IMR-90 (cell line): Measurements from ENCODE around the gene DCHS1. TPM values are rescaled to one million over a fixed set of nuclear protein-coding genes. Genes with fewer than 3 reads are reported as not detected.
A peak's percentile ranks its signal among the peaks of the same experiment; 100 is the strongest.

Experiments
- ATAC-seq: fragments of 200-7000 bp; cut with Tn5 transposase; 2 replicates; pipeline ENCODE4 v1.9.1; 2020; ENCODE audit warnings: low read depth, mild to moderate bottlenecking, moderate library complexity
- BruUV-seq: library from RNA; stranded (reverse); fragments of 400-500 nt; replicated peaks from 2 replicates; lab custom pipeline; 2021; lab: Mats Ljungman, UMichigan
- CTCF ChIA-PET: fragments of 300-600 bp; formaldehyde crosslinking; extraction: SDS; loops from one replicate; lab custom pipeline; 2021; ENCODE audit warnings: antibody characterized with exemption; lab: Yijun Ruan, JAX
- POLR2A ChIA-PET: fragments of 300-600 bp; sonication (Branson Sonifier 250); formaldehyde crosslinking; loops from one replicate; lab custom pipeline; 2022; ENCODE audit warnings: antibody characterized with exemption; ENCODE audit not compliant: unreplicated experiment; lab: Charles Lee
- DNase-seq: peaks from one replicate; pipeline ENCODE4 v3.0.0; 2013
- H2AFZ ChIP-seq: replicated peaks from 2 replicates; pipeline ENCODE3; 2013; ENCODE audit warnings: low read length, mild to moderate bottlenecking; ENCODE audit not compliant: poor library complexity
- H2AK5ac ChIP-seq: 2 replicates; pipeline ENCODE4 v1.6.1; 2013; ENCODE audit warnings: low read depth, low read length, inconsistent platforms
- H2AK9ac ChIP-seq: replicated peaks from 2 replicates; pipeline ENCODE3; 2013; ENCODE audit warnings: mild to moderate bottlenecking, low read depth, low read length, moderate library complexity; ENCODE audit not compliant: poor library complexity
- H2BK120ac ChIP-seq: 2 replicates; pipeline ENCODE4 v1.6.1; 2013; ENCODE audit warnings: low read depth, low read length, inconsistent platforms
- H2BK15ac ChIP-seq: 3 replicates; pipeline ENCODE4 v1.6.1; 2013; ENCODE audit warnings: low read depth, low read length, inconsistent platforms
- H2BK20ac ChIP-seq: 2 replicates; pipeline ENCODE4 v1.6.1; 2013; ENCODE audit warnings: low read depth, mild to moderate bottlenecking, inconsistent platforms, low read length, moderate library complexity
- H2BK5ac ChIP-seq: 2 replicates; pipeline ENCODE4 v1.6.1; 2013; ENCODE audit warnings: mild to moderate bottlenecking, low read depth, low read length, inconsistent platforms; ENCODE audit not compliant: poor library complexity, severe bottlenecking
- H3K14ac ChIP-seq: replicated peaks from 2 replicates; pipeline ENCODE4 v1.6.1; 2013; ENCODE audit warnings: low read depth, low read length, inconsistent platforms
- H3K18ac ChIP-seq: 2 replicates; pipeline ENCODE4 v1.6.1; 2013; ENCODE audit warnings: low read depth, low read length, control low read depth
- H3K23ac ChIP-seq: 2 replicates; pipeline ENCODE4 v1.6.1; 2013; ENCODE audit warnings: low read depth, low read length, inconsistent platforms
- H3K27ac ChIP-seq: 2 replicates; pipeline ENCODE4 v1.5.1; 2013; ENCODE audit warnings: mild to moderate bottlenecking, control low read depth, low read length; ENCODE audit not compliant: insufficient read depth
- H3K27me3 ChIP-seq: 2 replicates; pipeline ENCODE4 v1.6.1; 2013; ENCODE audit warnings: low read length; ENCODE audit not compliant: control insufficient read depth, insufficient read depth
- H3K36me3 ChIP-seq: 2 replicates; pipeline ENCODE4 v1.6.1; 2013; ENCODE audit warnings: low read length, mixed read lengths; ENCODE audit not compliant: control insufficient read depth, insufficient read depth
- H3K4ac ChIP-seq: 2 replicates; pipeline ENCODE4 v1.6.1; 2013; ENCODE audit warnings: low read depth, low read length, inconsistent platforms
- H3K4me1 ChIP-seq: 2 replicates; pipeline ENCODE4 v1.6.1; 2013; ENCODE audit warnings: low read length, mixed read lengths; ENCODE audit not compliant: control insufficient read depth, insufficient read depth
- H3K4me2 ChIP-seq: 2 replicates; pipeline ENCODE4 v1.6.1; 2013; ENCODE audit warnings: low read depth, mild to moderate bottlenecking, control low read depth, low read length, moderate library complexity
- H3K4me3 ChIP-seq: 2 replicates; pipeline ENCODE4 v1.5.1; 2013; ENCODE audit warnings: low read depth, mild to moderate bottlenecking, control low read depth, low read length, moderate library complexity; ENCODE audit not compliant: insufficient read depth
- H3K56ac ChIP-seq: 2 replicates; pipeline ENCODE4 v1.6.1; 2013; ENCODE audit warnings: low read length, inconsistent platforms; ENCODE audit not compliant: insufficient read depth; ENCODE audit errors: extremely low read depth
- H3K79me1 ChIP-seq, 2 experiments: 2 replicates each; pipeline ENCODE4 v1.6.1; 2013; ENCODE audit warnings: low read length in 2 of 2, inconsistent platforms in 1 of 2, low read depth in 1 of 2
- H3K9ac ChIP-seq: 2 replicates; pipeline ENCODE4 v1.6.1; 2013; ENCODE audit warnings: low read depth, low read length, control low read depth
- H3K9me1 ChIP-seq: 2 replicates; pipeline ENCODE4 v1.6.1; 2013; ENCODE audit warnings: low read length, inconsistent platforms; ENCODE audit not compliant: insufficient read depth
- H3K9me3 ChIP-seq: 2 replicates; pipeline ENCODE4 v1.6.1; 2013; ENCODE audit warnings: low read length; ENCODE audit not compliant: control insufficient read depth, insufficient read depth
- H4K20me1 ChIP-seq: 2 replicates; pipeline ENCODE4 v1.6.1; 2013; ENCODE audit warnings: low read length, inconsistent platforms; ENCODE audit not compliant: insufficient read depth
- H4K5ac ChIP-seq: 2 replicates; pipeline ENCODE4 v1.6.1; 2013; ENCODE audit warnings: mild to moderate bottlenecking, low read depth, low read length, control low read depth
- H4K8ac ChIP-seq, 2 experiments: 2 replicates each; pipeline ENCODE4 v1.6.1; 2013; ENCODE audit warnings: low read depth in 2 of 2, low read length in 2 of 2, control low read depth in 1 of 2, inconsistent platforms in 1 of 2
- H4K91ac ChIP-seq: 2 replicates; pipeline ENCODE4 v1.6.1; 2013; ENCODE audit warnings: low read depth, low read length, inconsistent platforms; ENCODE audit not compliant: insufficient read depth
- BHLHE40 ChIP-seq: fragments of 150-350 bp; IDR thresholded peaks from 2 replicates; pipeline ENCODE4 v1.6.1; 2016; ENCODE audit warnings: mild to moderate bottlenecking, low read depth, low read length
- CHD1 ChIP-seq: IDR thresholded peaks from 2 replicates; pipeline ENCODE4 v1.6.1; 2012; ENCODE audit warnings: low read depth, low read length, improper control_type of control experiment
- ELK1 ChIP-seq: fragments of 150-350 bp; IDR thresholded peaks from 2 replicates; pipeline ENCODE4 v1.6.1; 2016; ENCODE audit warnings: low read depth, mild to moderate bottlenecking, low read length, moderate library complexity, borderline replicate concordance
- FOS ChIP-seq: fragments of 150-350 bp; IDR thresholded peaks from 2 replicates; pipeline ENCODE4 v1.6.1; 2016; ENCODE audit warnings: low read depth, low read length
- MAFK ChIP-seq: IDR thresholded peaks from 2 replicates; pipeline ENCODE4 v1.6.1; 2012; ENCODE audit warnings: low read depth, low read length, improper control_type of control experiment
- MAZ ChIP-seq: IDR thresholded peaks from 2 replicates; pipeline ENCODE4 v1.6.1; 2012; ENCODE audit warnings: low read depth, mild to moderate bottlenecking, low read length, improper control_type of control experiment, moderate library complexity, borderline replicate concordance
- NFE2L2 ChIP-seq: fragments of 150-350 bp; IDR thresholded peaks from 2 replicates; pipeline ENCODE4 v1.6.1; 2016; ENCODE audit warnings: low read depth, mild to moderate bottlenecking, low read length
- POLR2A ChIP-seq: IDR thresholded peaks from 2 replicates; pipeline ENCODE4 v1.6.1; 2012; ENCODE audit warnings: mild to moderate bottlenecking, low read depth, low read length
- RAD21 ChIP-seq: IDR thresholded peaks from 2 replicates; pipeline ENCODE4 v1.6.1; 2012; ENCODE audit warnings: low read length, improper control_type of control experiment
- RCOR1 ChIP-seq: IDR thresholded peaks from 2 replicates; pipeline ENCODE4 v1.6.1; 2012; ENCODE audit warnings: mild to moderate bottlenecking, low read length, improper control_type of control experiment; ENCODE audit not compliant: insufficient replicate concordance
- RFX5 ChIP-seq: IDR thresholded peaks from 2 replicates; pipeline ENCODE4 v1.8.0; 2012; ENCODE audit warnings: low read depth, mild to moderate bottlenecking, low read length, moderate library complexity
- WGBS, 2 experiments: methylation state at CpG; one replicate each; pipeline versions ENCODE4 v1.1.5 to v1.1.7; 2013; ENCODE audit warnings: missing lambda C conversion rate in 2 of 2; ENCODE audit not compliant: insufficient read length in 1 of 2; ENCODE audit errors: extremely low coverage in 2 of 2; 5-methylcytosine and 5-hydroxymethylcytosine counted together
- dilution Hi-C: fragments of 300-500 bp; cut with HindIII; formaldehyde crosslinking; loops from one replicate; pipeline ENCODE4 v1.14.3; 2018; ENCODE audit warnings: low sequenced_read_pairs; ENCODE audit not compliant: unreplicated experiment
- in situ Hi-C: fragments of 300-500 bp; cut with MboI; formaldehyde crosslinking; loops from 3 replicates; pipeline ENCODE4 v1.14.3; 2019; ENCODE audit warnings: low sequenced_read_pairs, inconsistent platforms, mixed read lengths
- intact Hi-C: fragments of 100-400 bp; cut with micrococcal nuclease; formaldehyde crosslinking; loops from 2 replicates; pipeline ENCODE4 v1.10.0; 2022
- polyA plus RNA-seq, 3 experiments: library from polyadenylated mRNA; depleted of rRNA; stranded (reverse); fragments of >200 nt; gene quantifications; 2 replicates each; pipeline ENCODE4 v1.2.3, GENCODE V29; 2012; ENCODE audit warnings: low replicate concordance in 1 of 3
- total RNA-seq: library from RNA; depleted of rRNA; stranded (reverse); fragments of >200 nt; gene quantifications from 2 replicates; pipeline ENCODE4 v1.2.3, GENCODE V29; 2012
- TF ChIP-seq, protein P1 (sequence below): conservative IDR thresholded peaks from 2 replicates; pipeline ENCODE4 v1.5.1; 2012; ENCODE audit warnings: mild to moderate bottlenecking, low read depth, low read length, improper control_type of control experiment

The DCHS1 gene
- total and polyA plus RNA-seq, 2 of the 4 experiments (the other 2 are of a cell fraction): 1.4 to 3.3 TPM

- BruUV-seq: no TSS peak
- peak; percentile 90 for DNase-seq
- peak; percentile 49; the same call in 1 of the 2 replicates for TF ChIP-seq FOS
- no peak; the same call in 1 of the 2 replicates for TF ChIP-seq BHLHE40
- TF ChIP-seq MAZ: peak; percentile 87; the same call in 1 of the 2 replicates
- TF ChIP-seq RAD21: peak; percentile 33; the same call in 1 of the 2 replicates
- 0 out of 2 replicates have a peak, but pooled peaks have one; percentile 11 for TF ChIP-seq MAFK
- no peak for TF ChIP-seq ELK1
- TF ChIP-seq, protein P1, sequence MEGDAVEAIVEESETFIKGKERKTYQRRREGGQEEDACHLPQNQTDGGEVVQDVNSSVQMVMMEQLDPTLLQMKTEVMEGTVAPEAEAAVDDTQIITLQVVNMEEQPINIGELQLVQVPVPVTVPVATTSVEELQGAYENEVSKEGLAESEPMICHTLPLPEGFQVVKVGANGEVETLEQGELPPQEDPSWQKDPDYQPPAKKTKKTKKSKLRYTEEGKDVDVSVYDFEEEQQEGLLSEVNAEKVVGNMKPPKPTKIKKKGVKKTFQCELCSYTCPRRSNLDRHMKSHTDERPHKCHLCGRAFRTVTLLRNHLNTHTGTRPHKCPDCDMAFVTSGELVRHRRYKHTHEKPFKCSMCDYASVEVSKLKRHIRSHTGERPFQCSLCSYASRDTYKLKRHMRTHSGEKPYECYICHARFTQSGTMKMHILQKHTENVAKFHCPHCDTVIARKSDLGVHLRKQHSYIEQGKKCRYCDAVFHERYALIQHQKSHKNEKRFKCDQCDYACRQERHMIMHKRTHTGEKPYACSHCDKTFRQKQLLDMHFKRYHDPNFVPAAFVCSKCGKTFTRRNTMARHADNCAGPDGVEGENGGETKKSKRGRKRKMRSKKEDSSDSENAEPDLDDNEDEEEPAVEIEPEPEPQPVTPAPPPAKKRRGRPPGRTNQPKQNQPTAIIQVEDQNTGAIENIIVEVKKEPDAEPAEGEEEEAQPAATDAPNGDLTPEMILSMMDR: peak; percentile 28; the same call in 1 of the 2 replicates
- TF ChIP-seq RFX5: peak; percentile 63
- TF ChIP-seq RCOR1: no peak
- no peak; the same call in 1 of the 2 replicates for TF ChIP-seq POLR2A
- TF ChIP-seq CHD1: no peak
- TF ChIP-seq NFE2L2: no peak
Measured at GRCh38 chr11:6618117-6619003, 37.2 kb downstream of the DCHS1 start.

More at GRCh38 chr11:6618117-6619003, 37.2 kb downstream of the DCHS1 start:
- WGBS, 2 experiments: 0% methylated on average over 4 of the region's 15 CpGs; no CpG with 5 or more reads in 1 of the 2 experiments
- Histone ChIP-seq H3K36me3 (peaks cover 24% of the 10 kb centered on the region; the same call in 1 of the 2 replicates), H2AK5ac (peak overlapping the region; percentile 93), H2BK15ac (peak overlapping the region; percentile 66; the same call in 2 of the 3 replicates), H3K4me1 (peaks cover 7% of the 10 kb centered on the region), H3K56ac (peak overlapping the region; percentile 72), H4K8ac (peak overlapping the region; percentile 78 to 79), H3K27ac (peak overlapping the region; percentile 81), H2AK9ac (peak overlapping the region; percentile 97), H3K14ac (peak overlapping the region; percentile 95), H2BK5ac (peak overlapping the region; percentile 74), H3K27me3 (no peaks in the 10 kb centered on the region), H3K4me2 (peak overlapping the region; percentile 91), H3K18ac (peak overlapping the region; percentile 43), H3K9ac (peak overlapping the region; percentile 90), H3K79me1 (peaks cover 9 to 49% of the 10 kb centered on the region in 2 experiments), H4K91ac (peak overlapping the region; percentile 71), H2BK120ac (peak overlapping the region; percentile 65), H4K5ac (peak overlapping the region; percentile 73), H3K23ac (peak overlapping the region; percentile 90), H2BK20ac (peak overlapping the region; percentile 36), H3K9me3 (no peaks in the 10 kb centered on the region), H2AFZ (peak overlapping the region; percentile 97), H4K20me1 (peaks cover 9% of the 10 kb centered on the region; the same call in 1 of the 2 replicates), H3K4me3 (peak overlapping the region; percentile 75), H3K4ac (peak overlapping the region; percentile 94), H3K9me1 (peaks cover 19% of the 10 kb centered on the region)
- POLR2A ChIA-PET: interaction anchor here (0.8 to 1.6 kb wide), 3 partner anchors 10 to 65 kb away, joined by 3 to 4 read pairs (median 4); partner anchors contain the start of gene MRPL17
- dilution Hi-C loops (no loop called here), intact Hi-C loops (loop anchor here (1.0 to 5.0 kb wide), 2 partner anchors 65 to 139 kb away; partner anchors contain the start of gene MRPL17), in situ Hi-C loops (loop anchor here (5.0 kb wide), 1 partner anchor 64 kb away; the partner anchor contains the start of gene MRPL17)
- CTCF ChIA-PET: interaction anchor here (0.6 to 2.4 kb wide), 11 partner anchors 14 to 239 kb away, joined by 3 to 17 read pairs (median 4); partner anchors contain the start of gene MRPL17
- ATAC-seq: peak; percentile 79
